ENCODE data around the gene CLDN11.

CLDN11 gene

DNA sequence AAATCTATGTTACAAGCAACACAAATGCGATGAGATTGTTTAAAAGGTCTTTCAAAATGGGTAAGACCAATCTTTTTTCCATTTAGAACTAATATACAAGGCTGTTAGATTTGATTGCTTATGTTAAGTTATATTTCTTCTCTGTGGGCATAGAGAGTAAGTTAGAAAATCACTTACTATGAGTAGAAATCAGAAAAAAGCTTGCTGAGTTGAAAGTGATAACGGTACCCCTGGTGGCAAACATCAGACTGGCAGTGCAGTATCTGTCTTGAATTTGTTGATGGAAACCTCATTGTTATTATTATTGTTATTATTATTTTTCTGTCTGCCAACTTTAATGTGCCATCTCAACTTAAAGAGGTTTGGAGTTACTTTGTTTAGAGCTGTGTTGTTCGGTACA is 12.4 kb downstream of the CLDN11 start:
- Histone ChIP-seq H3K36me3 (no peaks in the 10 kb centered on the region), H3K4me1 (peaks cover 2% of the 10 kb centered on the region; the same call in 1 of the 2 replicates), H3K4me3 (ENCODE audit: low read depth, low read length) (no peak overlapping the region), H3K9me3 (no peaks in the 10 kb centered on the region), H3K27me3 (no peaks in the 10 kb centered on the region)
- TF ChIP-seq, protein P1, sequence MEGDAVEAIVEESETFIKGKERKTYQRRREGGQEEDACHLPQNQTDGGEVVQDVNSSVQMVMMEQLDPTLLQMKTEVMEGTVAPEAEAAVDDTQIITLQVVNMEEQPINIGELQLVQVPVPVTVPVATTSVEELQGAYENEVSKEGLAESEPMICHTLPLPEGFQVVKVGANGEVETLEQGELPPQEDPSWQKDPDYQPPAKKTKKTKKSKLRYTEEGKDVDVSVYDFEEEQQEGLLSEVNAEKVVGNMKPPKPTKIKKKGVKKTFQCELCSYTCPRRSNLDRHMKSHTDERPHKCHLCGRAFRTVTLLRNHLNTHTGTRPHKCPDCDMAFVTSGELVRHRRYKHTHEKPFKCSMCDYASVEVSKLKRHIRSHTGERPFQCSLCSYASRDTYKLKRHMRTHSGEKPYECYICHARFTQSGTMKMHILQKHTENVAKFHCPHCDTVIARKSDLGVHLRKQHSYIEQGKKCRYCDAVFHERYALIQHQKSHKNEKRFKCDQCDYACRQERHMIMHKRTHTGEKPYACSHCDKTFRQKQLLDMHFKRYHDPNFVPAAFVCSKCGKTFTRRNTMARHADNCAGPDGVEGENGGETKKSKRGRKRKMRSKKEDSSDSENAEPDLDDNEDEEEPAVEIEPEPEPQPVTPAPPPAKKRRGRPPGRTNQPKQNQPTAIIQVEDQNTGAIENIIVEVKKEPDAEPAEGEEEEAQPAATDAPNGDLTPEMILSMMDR (IDR thresholded peaks at IDR 0.05; ENCODE audit: low read depth, low read length), result peak; percentile 23; the same call in 1 of the 2 replicates
- no peak for DNase-seq

DNA sequence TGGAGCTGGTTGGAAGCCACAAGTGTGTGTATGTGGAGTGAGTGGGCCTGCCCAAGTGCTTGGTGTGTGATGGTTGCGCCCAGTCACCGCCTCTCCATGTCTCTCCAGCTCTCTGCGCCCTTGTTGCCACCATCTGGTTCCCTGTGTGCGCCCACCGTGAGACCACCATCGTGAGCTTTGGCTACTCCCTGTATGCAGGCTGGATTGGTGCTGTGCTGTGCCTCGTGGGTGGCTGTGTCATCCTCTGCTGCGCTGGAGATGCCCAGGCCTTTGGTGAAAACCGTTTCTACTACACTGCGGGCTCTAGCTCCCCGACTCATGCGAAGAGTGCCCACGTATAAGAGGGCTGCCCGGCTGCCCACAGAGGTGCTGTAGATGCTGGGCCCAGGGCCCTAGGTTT is 13.7 kb downstream of the CLDN11 start:
- DNase-seq, result no peak
- Histone ChIP-seq H3K36me3 (no peaks in the 10 kb centered on the region), H3K27me3 (no peaks in the 10 kb centered on the region), H3K9me3 (no peaks in the 10 kb centered on the region), H3K4me3 (ENCODE audit: low read depth, low read length) (no peak overlapping the region), H3K4me1 (no peaks in the 10 kb centered on the region)
- TF ChIP-seq, protein P1 (IDR thresholded peaks at IDR 0.05; ENCODE audit: low read depth, low read length), result no peak

DNA sequence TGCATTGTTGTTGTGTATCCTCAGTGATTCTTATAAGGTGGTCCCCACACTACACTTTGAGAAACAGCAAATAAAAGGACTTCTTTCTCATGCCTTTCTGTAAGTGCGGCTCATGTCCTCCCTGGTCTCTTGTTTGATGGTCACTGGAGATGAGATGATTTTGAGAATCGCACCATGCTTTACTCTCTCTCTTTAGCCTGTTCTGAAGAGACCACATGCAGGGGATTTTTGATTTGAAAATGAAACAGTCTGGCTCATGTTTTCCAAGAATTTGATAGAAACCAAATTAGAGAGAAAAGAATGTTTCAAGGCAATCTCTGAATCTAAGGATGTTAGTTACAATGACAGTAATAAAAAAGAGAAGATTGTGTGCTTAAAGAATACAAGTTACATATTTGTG is 18.0 kb downstream of the CLDN11 start:
- Histone ChIP-seq H3K4me1 (no peaks in the 10 kb centered on the region), H3K36me3 (no peaks in the 10 kb centered on the region), H3K27me3 (no peaks in the 10 kb centered on the region), H3K9me3 (no peaks in the 10 kb centered on the region), H3K4me3 (ENCODE audit: low read depth, low read length) (no peak overlapping the region)
- TF ChIP-seq, protein P1 (IDR thresholded peaks at IDR 0.05; ENCODE audit: low read depth, low read length), result no peak
- DNase-seq, result no peak

- no peaks in the 10 kb centered on the region for H3K4me1 ChIP-seq
- no peak for DNase-seq
These were observed 18.5 kb downstream of the CLDN11 start for GRCh38 chr3:170437176-170437575.

GRCh38 chr3:170437696-170438407 is 19.2 kb downstream of the CLDN11 start:
- H3K4me1 ChIP-seq, result no peaks in the 10 kb centered on the region
- no peaks in the 10 kb centered on the region for H3K9me3 ChIP-seq
- no peaks in the 10 kb centered on the region for H3K27me3 ChIP-seq
- TF ChIP-seq, protein P1 (IDR thresholded peaks at IDR 0.05; ENCODE audit: low read depth, low read length), result no peak
- no peak for DNase-seq
- H3K4me3 ChIP-seq (ENCODE audit: low read depth, low read length), result no peak overlapping the region
- no peaks in the 10 kb centered on the region for H3K36me3 ChIP-seq

More at GRCh38 chr3:170437176-170437575, 18.5 kb downstream of the CLDN11 start:
- Histone ChIP-seq H3K4me3 (ENCODE audit: low read depth, low read length) (no peak overlapping the region), H3K36me3 (no peaks in the 10 kb centered on the region), H3K9me3 (no peaks in the 10 kb centered on the region), H3K27me3 (no peaks in the 10 kb centered on the region)
- TF ChIP-seq, protein P1 (IDR thresholded peaks at IDR 0.05; ENCODE audit: low read depth, low read length), result no peak

DNA sequence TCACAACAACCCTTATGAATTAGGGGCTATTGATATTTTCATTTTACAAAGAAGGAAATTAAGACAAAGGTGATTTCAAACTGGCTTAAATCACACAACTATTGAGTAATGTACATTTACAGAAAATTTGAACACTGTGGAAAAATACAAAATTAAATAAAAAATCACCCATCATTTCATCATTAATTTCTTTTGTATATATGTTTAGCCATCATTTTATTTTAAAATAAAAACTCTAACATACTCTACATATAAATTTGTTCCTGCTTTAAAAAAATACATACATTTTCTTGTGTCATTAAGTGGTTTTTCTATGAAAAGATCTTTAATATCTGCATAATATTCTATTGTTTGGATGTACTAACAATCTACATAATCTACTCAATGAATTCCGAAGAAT is 20.2 kb downstream of the CLDN11 start:
- no peaks in the 10 kb centered on the region for H3K27me3 ChIP-seq
- DNase-seq, result no peak
- no peak overlapping the region for H3K4me3 ChIP-seq (ENCODE audit: low read depth, low read length)
- H3K4me1 ChIP-seq, result no peaks in the 10 kb centered on the region
- TF ChIP-seq, protein P1 (IDR thresholded peaks at IDR 0.05; ENCODE audit: low read depth, low read length), result no peak
- H3K36me3 ChIP-seq, result no peaks in the 10 kb centered on the region
- H3K9me3 ChIP-seq, result no peaks in the 10 kb centered on the region

Measured in BE2C (cell line).